SU-DHL-6 (cell line): ENCODE data around the gene KCNK3.

ENCODE experiments used
- H2AFZ ChIP-seq: fragments of 200-600 bp; sonication (generic); 2 replicates; pipeline ENCODE4 v1.6.1; 2014; ENCODE audit warnings: low read depth, mild to moderate bottlenecking, moderate library complexity, mixed read lengths, antibody characterized with exemption, low read length; ENCODE audit not compliant: severe bottlenecking
- H3F3A ChIP-seq: fragments of 200-600 bp; shearing (Covaris generic); 2 replicates; pipeline ENCODE4 v1.6.0; 2016; ENCODE audit warnings: antibody characterized with exemption, mild to moderate bottlenecking; ENCODE audit not compliant: insufficient read depth
- H3K27ac ChIP-seq: fragments of 200-600 bp; sonication (generic); 2 replicates; pipeline ENCODE4 v1.5.1; 2016; ENCODE audit warnings: low read depth, mild to moderate bottlenecking, low read length, moderate library complexity, mixed read lengths
- H3K27me3 ChIP-seq: fragments of 200-600 bp; sonication (generic), shearing (Covaris generic); 2 replicates; pipeline ENCODE4 v1.6.0; 2014; ENCODE audit warnings: mild to moderate bottlenecking, low read length
- H3K36me3 ChIP-seq: fragments of 200-600 bp; sonication (generic); 2 replicates; pipeline ENCODE4 v1.6.1; 2014; ENCODE audit warnings: mild to moderate bottlenecking, low read length, mixed read lengths
- H3K4me2 ChIP-seq: fragments of 300-600, 200-600 bp; shearing (Covaris generic), sonication (generic); 2 replicates; pipeline ENCODE4 v1.6.0; 2014; ENCODE audit warnings: low read length, low read depth, mild to moderate bottlenecking; ENCODE audit not compliant: poor library complexity, severe bottlenecking
- H3K4me3 ChIP-seq: fragments of 200-600 bp; sonication (generic); 2 replicates; pipeline ENCODE4 v1.5.1; 2014; ENCODE audit warnings: antibody characterized with exemption, low read length, mild to moderate bottlenecking, mixed read lengths; ENCODE audit not compliant: insufficient read depth, poor library complexity, severe bottlenecking
- H3K79me2 ChIP-seq: fragments of 200-600 bp; sonication (generic); 2 replicates; pipeline ENCODE4 v1.6.1; 2014; ENCODE audit warnings: mild to moderate bottlenecking, low read length, moderate library complexity; ENCODE audit not compliant: insufficient read depth
- H3K9ac ChIP-seq: fragments of 200-600 bp; sonication (generic); 2 replicates; pipeline ENCODE4 v1.7.0; 2014; ENCODE audit warnings: mild to moderate bottlenecking, low read length
- H3K9me2 ChIP-seq: fragments of 200-600 bp; sonication (generic); replicated peaks from 2 replicates; pipeline ENCODE4 v1.6.1; 2014; ENCODE audit warnings: low read length; ENCODE audit not compliant: insufficient read depth
- H3K9me3 ChIP-seq: fragments of 200-600 bp; sonication (generic); 2 replicates; pipeline ENCODE4 v1.6.1; 2014; ENCODE audit warnings: low read length, mixed read lengths; ENCODE audit not compliant: insufficient read depth
- H4K20me1 ChIP-seq: fragments of 200-600 bp; sonication (generic); 2 replicates; pipeline ENCODE4 v1.6.1; 2014; ENCODE audit warnings: low read depth, mild to moderate bottlenecking, antibody characterized with exemption, low read length, moderate library complexity, mixed read lengths
- EZH2phosphoT487 ChIP-seq: fragments of 200-600 bp; sonication (generic), shearing (Covaris generic); conservative IDR thresholded peaks from 2 replicates; pipeline ENCODE4 v1.6.1; 2018; ENCODE audit warnings: mild to moderate bottlenecking, antibody characterized with exemption, low read length, moderate library complexity, mixed read lengths
- TF ChIP-seq, protein P1 (sequence below): fragments of 200-600 bp; sonication (generic); IDR thresholded peaks from one replicate; pipeline ENCODE4 v1.5.1; 2017; ENCODE audit warnings: antibody characterized with exemption, mild to moderate bottlenecking, low read length, moderate library complexity; ENCODE audit not compliant: insufficient read depth, poor library complexity, severe bottlenecking

KCNK3 gene

DNA sequence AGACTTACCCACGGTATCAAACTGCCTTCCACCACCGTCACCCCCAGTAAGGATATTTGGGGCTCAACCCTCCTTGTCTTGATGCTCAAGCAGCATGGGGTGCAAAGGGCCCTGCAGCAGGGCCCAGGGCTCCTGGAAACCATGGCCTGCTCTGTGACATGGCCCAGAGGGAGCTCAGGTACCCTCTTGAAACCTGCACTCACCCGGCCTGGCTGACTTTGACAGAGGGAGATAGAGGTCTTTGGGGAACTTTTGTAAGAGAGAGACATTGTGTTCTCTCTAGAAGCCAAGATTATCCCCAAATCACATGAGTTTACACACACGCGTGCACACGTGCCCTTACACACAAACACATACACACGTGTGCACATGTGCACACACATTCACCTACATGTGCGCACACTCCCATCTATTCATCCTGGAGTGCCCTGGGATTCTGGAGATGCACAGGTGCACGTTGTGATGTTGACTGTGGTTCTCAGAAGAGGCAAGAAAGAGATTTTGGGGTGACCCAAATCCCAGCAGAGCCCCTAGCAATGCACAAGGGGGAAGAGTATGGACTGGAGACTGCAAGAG is 19.6 kb upstream of the KCNK3 start:
- H3K4me3 ChIP-seq = no peak overlapping the region
- no peaks in the 10 kb centered on the region for H3K27me3 ChIP-seq
- no peaks in the 10 kb centered on the region for H4K20me1 ChIP-seq
- no peak overlapping the region for H3K4me2 ChIP-seq
- H3K36me3 ChIP-seq = no peaks in the 10 kb centered on the region
- H3K79me2 ChIP-seq = no peaks in the 10 kb centered on the region
- H2AFZ ChIP-seq = no peak overlapping the region
- no peak overlapping the region for H3K27ac ChIP-seq
- H3K9ac ChIP-seq = no peak overlapping the region
- no peaks in the 10 kb centered on the region for H3K9me2 ChIP-seq
- H3F3A ChIP-seq = no peaks in the 10 kb centered on the region
- no peaks in the 10 kb centered on the region for H3K9me3 ChIP-seq
- TF ChIP-seq EZH2phosphoT487 = no peak
- TF ChIP-seq, protein P1, sequence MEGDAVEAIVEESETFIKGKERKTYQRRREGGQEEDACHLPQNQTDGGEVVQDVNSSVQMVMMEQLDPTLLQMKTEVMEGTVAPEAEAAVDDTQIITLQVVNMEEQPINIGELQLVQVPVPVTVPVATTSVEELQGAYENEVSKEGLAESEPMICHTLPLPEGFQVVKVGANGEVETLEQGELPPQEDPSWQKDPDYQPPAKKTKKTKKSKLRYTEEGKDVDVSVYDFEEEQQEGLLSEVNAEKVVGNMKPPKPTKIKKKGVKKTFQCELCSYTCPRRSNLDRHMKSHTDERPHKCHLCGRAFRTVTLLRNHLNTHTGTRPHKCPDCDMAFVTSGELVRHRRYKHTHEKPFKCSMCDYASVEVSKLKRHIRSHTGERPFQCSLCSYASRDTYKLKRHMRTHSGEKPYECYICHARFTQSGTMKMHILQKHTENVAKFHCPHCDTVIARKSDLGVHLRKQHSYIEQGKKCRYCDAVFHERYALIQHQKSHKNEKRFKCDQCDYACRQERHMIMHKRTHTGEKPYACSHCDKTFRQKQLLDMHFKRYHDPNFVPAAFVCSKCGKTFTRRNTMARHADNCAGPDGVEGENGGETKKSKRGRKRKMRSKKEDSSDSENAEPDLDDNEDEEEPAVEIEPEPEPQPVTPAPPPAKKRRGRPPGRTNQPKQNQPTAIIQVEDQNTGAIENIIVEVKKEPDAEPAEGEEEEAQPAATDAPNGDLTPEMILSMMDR = no peak

DNA sequence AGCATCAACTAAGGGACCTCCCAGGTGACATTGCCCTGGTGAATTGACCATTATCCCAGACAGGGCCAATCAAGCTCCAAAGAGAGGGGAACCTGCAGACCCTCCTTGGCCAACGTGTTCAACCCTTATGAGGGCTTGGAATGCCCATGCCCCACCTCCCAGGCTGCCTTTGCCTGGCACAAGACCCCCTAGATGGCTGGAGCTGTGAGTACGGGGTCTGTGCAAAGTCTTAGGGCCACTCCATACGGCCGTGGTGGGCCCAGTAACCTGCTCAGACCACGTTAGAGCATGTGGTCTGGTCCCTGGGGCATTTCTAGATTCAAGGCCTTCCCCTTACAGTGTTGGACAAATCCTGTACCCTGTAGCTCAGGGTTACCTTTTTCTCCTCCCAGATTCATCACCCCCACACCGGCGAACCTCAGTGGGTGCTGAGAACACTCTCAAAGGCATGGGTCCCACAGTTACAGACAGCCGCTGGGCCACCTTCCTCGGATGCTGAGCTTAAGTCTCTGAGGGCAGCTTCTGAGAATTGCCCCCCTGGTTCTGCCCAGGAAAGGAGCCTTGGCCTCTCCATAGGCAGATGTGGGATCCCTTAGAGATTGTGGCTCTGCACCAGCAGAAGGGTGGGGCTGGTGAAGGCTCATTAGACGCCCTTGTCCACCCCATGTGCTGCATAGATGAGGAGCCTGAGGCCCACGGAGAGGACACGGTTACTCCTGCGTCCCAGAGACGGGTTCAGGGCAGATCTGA is 18.3 kb upstream of the KCNK3 start:
- Histone ChIP-seq H4K20me1 (no peaks in the 10 kb centered on the region), H3F3A (no peaks in the 10 kb centered on the region), H3K4me2 (no peak overlapping the region), H3K27me3 (no peaks in the 10 kb centered on the region), H2AFZ (no peak overlapping the region), H3K4me3 (no peak overlapping the region), H3K36me3 (no peaks in the 10 kb centered on the region), H3K27ac (no peak overlapping the region), H3K79me2 (no peaks in the 10 kb centered on the region), H3K9ac (no peak overlapping the region), H3K9me3 (no peaks in the 10 kb centered on the region), H3K9me2 (no peaks in the 10 kb centered on the region)
- TF ChIP-seq EZH2phosphoT487 = no peak
- TF ChIP-seq, protein P1 = no peak

DNA sequence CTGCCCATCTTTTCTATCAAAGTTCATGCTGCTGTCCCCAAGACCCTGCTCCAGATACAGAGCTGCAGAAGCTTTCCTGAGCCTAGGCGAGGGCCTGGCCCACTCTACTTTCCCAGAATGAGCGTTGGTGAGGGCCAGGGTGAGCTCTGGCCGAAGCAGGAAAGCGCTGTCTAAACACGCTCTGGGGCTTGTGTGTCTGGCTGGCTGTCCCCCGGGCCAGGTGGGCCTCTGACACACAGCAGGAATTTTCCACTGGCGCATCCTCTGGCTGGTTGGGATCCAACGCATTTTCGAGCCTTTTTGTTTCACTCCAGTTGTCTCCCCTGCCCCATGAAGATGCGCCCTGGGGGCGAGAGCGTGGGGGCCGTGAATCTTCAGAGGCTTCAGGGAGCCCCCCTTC is 17.8 kb upstream of the KCNK3 start:
- H3K4me2 ChIP-seq = no peak overlapping the region
- no peaks in the 10 kb centered on the region for H3F3A ChIP-seq
- H3K27ac ChIP-seq = no peak overlapping the region
- no peak for TF ChIP-seq EZH2phosphoT487
- TF ChIP-seq, protein P1 = no peak
- no peaks in the 10 kb centered on the region for H4K20me1 ChIP-seq
- no peak overlapping the region for H3K9ac ChIP-seq
- H3K27me3 ChIP-seq = no peaks in the 10 kb centered on the region
- no peak overlapping the region for H3K4me3 ChIP-seq
- H2AFZ ChIP-seq = no peak overlapping the region
- H3K9me2 ChIP-seq = no peaks in the 10 kb centered on the region
- no peaks in the 10 kb centered on the region for H3K9me3 ChIP-seq
- no peaks in the 10 kb centered on the region for H3K79me2 ChIP-seq
- no peaks in the 10 kb centered on the region for H3K36me3 ChIP-seq
